B cell (primary cell): ENCODE measurements around the gene WDR53.
"Not testable (repeated sequence)": the region's sequence is repeated elsewhere in the genome, so short reads cannot be mapped to it uniquely, and the experiment has no call there.

Source experiments
- EZH2 ChIP-seq: IDR thresholded peaks from 2 replicates; pipeline ENCODE4 v1.6.1; 2012; ENCODE audit warnings: borderline replicate concordance, low read depth, mild to moderate bottlenecking, moderate library complexity, low read length; ENCODE audit not compliant: insufficient read depth, poor library complexity, severe bottlenecking
- TF ChIP-seq, protein P1 (sequence below): fragments of 200-600 bp; IDR thresholded peaks from one replicate; pipeline ENCODE4 v1.8.0; 2022; ENCODE audit warnings: antibody characterized with exemption, mild to moderate bottlenecking

DNA sequence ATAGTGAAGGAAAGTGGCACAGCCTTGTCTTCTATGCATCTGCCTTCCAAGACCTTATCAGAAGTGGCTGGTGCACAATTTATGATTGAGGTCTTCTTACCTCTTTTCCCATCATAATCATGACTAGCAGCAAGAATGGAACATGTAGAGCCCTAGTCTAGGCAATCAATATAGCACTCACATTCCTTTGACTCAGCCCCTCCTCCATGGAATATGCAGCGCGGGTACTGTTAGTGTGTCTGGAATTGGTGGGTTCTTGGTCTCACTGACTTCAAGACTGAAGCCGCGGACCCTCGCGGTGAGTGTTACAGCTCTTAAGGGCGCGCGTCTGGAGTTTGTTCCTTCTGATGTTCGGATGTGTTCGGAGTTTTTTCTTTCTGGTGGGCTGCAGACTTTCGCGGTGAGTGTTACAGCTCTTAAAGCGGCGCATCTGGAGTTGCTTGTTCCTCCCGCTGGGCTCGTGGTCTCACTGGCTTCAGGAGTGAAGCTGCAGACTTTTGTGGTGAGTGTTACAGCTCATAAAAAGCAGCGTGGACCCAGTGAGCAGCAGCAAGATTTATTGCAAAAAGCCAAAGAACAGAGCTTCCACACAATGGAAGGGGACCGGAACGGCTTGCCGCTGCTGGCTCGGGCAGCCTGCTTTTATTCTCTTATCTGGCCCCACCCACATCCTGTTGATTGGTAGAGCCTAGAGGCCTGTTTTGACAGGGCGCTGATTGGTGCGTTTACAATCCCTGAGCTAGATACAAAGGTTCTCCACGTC lies 29.8 kb upstream of the WDR53 start:
- TF ChIP-seq, protein P1, sequence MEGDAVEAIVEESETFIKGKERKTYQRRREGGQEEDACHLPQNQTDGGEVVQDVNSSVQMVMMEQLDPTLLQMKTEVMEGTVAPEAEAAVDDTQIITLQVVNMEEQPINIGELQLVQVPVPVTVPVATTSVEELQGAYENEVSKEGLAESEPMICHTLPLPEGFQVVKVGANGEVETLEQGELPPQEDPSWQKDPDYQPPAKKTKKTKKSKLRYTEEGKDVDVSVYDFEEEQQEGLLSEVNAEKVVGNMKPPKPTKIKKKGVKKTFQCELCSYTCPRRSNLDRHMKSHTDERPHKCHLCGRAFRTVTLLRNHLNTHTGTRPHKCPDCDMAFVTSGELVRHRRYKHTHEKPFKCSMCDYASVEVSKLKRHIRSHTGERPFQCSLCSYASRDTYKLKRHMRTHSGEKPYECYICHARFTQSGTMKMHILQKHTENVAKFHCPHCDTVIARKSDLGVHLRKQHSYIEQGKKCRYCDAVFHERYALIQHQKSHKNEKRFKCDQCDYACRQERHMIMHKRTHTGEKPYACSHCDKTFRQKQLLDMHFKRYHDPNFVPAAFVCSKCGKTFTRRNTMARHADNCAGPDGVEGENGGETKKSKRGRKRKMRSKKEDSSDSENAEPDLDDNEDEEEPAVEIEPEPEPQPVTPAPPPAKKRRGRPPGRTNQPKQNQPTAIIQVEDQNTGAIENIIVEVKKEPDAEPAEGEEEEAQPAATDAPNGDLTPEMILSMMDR = not testable (repeated sequence)
- not testable (repeated sequence) for TF ChIP-seq EZH2
